Ishikawa (cell line): ENCODE measurements around the gene USP30.

Experiments used
- CEBPB ChIP-seq: IDR thresholded peaks from 2 replicates; pipeline ENCODE4 v1.6.1; 2012
- CREB1 ChIP-seq: IDR thresholded peaks from 2 replicates; pipeline ENCODE4 v1.6.1; 2012; ENCODE audit warnings: low read depth
- EGR1 ChIP-seq: IDR thresholded peaks from 2 replicates; pipeline ENCODE4 v1.6.1; 2012
- EP300 ChIP-seq: IDR thresholded peaks from 2 replicates; pipeline ENCODE4 v1.6.1; 2012; ENCODE audit warnings: borderline replicate concordance
- FOXM1 ChIP-seq: IDR thresholded peaks from 2 replicates; pipeline ENCODE4 v1.6.1; 2012; ENCODE audit warnings: low read depth, borderline replicate concordance
- NFIC ChIP-seq: IDR thresholded peaks from 2 replicates; pipeline ENCODE4 v1.6.1; 2012
- RAD21 ChIP-seq: IDR thresholded peaks from 2 replicates; pipeline ENCODE4 v1.6.1; 2012; ENCODE audit warnings: low read depth
- REST ChIP-seq: IDR thresholded peaks from 2 replicates; pipeline ENCODE4 v1.6.1; 2012; ENCODE audit warnings: low read depth, mild to moderate bottlenecking
- TAF1 ChIP-seq: IDR thresholded peaks from 2 replicates; pipeline ENCODE4 v1.6.1; 2012; ENCODE audit warnings: low read depth, mild to moderate bottlenecking
- TCF12 ChIP-seq: IDR thresholded peaks from 2 replicates; pipeline ENCODE4 v1.6.1; 2012; ENCODE audit warnings: low read depth
- TEAD4 ChIP-seq: IDR thresholded peaks from 2 replicates; pipeline ENCODE4 v1.6.1; 2012
- YY1 ChIP-seq: IDR thresholded peaks from 2 replicates; pipeline ENCODE4 v1.6.1; 2012; ENCODE audit warnings: low read depth
- ZBTB7A ChIP-seq: IDR thresholded peaks from 2 replicates; pipeline ENCODE4 v1.6.1; 2012; ENCODE audit warnings: low read depth
- TF ChIP-seq, protein P1 (sequence below): IDR thresholded peaks from 2 replicates; pipeline ENCODE4 v1.6.1; 2012
- TF ChIP-seq, protein P2 (sequence below): IDR thresholded peaks from 2 replicates; pipeline ENCODE4 v1.6.1; 2012

Gene USP30

DNA sequence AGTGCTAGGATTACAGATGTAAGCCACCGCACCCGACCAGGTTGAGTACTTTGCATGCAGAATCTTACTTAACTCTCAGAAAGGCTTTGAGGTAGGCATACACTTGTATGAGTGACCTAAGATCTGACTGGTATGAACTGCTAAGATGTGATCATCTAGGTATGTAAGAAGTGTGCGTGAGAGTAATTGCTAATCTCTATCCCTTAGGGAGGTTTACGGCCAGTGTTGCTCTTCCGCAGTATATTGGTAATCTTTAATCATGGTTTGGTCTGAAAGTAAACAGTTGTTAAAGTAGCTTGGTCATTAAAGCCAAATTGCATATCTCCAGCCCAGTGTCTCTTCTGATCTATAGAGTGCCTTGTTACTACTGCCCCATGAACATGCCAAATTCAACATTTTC lies 52.8 kb downstream of the USP30 start:
- TF ChIP-seq EP300 (no peak), ZBTB7A (no peak), TEAD4 (no peak), FOXM1 (no peak), REST (no peak), TCF12 (no peak), RAD21 (no peak), CEBPB (no peak), NFIC (no peak)
- TF ChIP-seq, protein P1, sequence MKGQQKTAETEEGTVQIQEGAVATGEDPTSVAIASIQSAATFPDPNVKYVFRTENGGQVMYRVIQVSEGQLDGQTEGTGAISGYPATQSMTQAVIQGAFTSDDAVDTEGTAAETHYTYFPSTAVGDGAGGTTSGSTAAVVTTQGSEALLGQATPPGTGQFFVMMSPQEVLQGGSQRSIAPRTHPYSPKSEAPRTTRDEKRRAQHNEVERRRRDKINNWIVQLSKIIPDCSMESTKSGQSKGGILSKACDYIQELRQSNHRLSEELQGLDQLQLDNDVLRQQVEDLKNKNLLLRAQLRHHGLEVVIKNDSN, result no peak
- TF ChIP-seq, protein P2, sequence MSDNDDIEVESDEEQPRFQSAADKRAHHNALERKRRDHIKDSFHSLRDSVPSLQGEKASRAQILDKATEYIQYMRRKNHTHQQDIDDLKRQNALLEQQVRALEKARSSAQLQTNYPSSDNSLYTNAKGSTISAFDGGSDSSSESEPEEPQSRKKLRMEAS, result no peak

DNA sequence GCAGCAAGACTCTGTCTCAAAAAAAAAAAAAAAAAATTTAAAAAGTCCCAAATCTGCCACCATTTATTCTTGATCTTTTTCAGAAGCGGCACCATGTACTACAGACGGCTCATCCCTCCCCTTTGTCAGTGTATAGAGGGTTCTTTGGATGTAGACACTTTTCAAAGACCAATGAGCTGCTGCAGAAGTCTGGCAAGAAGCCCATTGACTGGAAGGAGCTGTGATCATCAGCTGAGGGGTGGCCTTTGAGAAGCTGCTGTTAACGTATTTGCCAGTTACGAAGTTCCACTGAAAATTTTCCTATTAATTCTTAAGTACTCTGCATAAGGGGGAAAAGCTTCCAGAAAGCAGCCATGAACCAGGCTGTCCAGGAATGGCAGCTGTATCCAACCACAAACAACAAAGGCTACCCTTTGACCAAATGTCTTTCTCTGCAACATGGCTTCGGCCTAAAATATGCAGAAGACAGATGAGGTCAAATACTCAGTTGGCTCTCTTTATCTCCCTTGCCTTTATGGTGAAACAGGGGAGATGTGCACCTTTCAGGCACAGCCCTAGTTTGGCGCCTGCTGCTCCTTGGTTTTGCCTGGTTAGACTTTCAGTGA lies 57.5 kb downstream of the USP30 start:
- TF ChIP-seq FOXM1, result no peak
- no peak for TF ChIP-seq TCF12
- TF ChIP-seq EGR1, result no peak
- no peak for TF ChIP-seq YY1
- no peak for TF ChIP-seq REST
- no peak for TF ChIP-seq EP300
- no peak for TF ChIP-seq TAF1
- no peak for TF ChIP-seq ZBTB7A
- TF ChIP-seq CREB1, result no peak
- no peak for TF ChIP-seq RAD21
- TF ChIP-seq NFIC, result no peak
- TF ChIP-seq TEAD4, result no peak
- TF ChIP-seq, protein P1, result no peak

DNA sequence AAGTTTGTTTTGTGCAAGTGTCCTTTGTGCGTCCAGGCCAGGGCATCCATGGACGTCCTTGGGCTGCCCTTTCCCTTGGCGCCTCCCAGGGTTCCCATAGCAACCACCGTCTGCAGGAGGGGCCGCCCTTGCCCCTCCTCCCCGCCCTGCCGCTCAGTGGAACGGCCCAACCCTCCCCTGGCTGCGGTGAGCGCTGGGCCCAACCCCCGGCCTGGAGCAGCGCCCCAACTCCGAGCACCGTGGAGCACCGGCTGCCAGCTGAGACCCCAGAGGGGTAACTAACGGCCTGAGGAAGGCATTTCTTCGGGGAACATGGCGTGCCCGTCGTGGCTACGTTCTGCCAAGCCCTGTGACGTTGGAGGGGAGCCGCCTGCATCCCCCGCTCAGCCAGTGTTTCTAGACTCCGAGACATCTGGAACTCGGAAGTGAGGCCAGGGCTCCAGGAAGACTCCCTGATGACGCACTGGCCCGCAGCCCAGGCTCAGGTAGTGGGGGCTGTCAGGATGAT lies 58.7 kb downstream of the USP30 start:
- TF ChIP-seq CREB1 (no peak), TCF12 (no peak), FOXM1 (no peak), TAF1 (no peak), RAD21 (no peak)
- TF ChIP-seq, protein P2, result no peak

DNA sequence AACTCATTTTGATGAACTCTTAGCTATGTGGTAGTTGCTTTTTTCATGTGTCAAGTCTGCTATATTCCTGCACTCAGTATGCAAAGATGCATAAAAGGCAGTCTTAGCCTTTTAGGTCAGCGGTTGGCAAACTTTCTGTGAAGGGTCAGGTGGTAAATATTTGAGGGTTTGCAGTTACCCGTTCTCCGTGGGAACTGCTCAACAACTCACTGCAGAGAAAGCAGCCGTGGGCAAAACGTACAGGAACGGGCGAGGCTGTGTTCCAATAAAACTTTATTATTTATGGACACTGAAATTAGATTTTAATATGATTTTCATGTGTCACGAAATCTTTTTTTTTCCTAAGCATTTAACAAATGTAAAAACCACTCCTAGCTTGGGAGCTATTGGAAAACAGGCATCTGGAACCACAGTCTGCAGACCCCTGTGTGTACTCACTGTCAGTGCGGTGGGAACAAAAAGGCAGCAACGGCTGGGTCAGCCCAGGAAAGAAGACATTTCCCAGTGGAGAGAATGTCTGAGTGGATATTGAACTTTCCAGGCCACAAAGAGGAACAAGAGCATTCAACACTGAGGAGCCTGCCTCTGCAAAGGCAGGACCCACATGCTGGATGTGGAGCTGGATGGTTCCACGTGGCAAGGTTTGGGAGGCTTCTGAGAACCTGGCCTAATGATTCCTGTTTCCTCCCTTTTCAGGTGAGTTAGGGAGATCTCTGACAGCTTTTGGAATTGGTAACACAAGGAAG lies 60.5 kb downstream of the USP30 start:
- no peak for TF ChIP-seq FOXM1
- TF ChIP-seq REST, result no peak
- TF ChIP-seq ZBTB7A, result no peak
- no peak for TF ChIP-seq CREB1
- no peak for TF ChIP-seq EGR1
- TF ChIP-seq, protein P1, result no peak
